ENCODE measurements around the gene INSYN2A. TPM values are rescaled to one million over a fixed set of nuclear protein-coding genes. Genes with fewer than 3 reads are reported as not detected.

INSYN2A gene
- total and polyA plus RNA-seq, 2 experiments from 2014 or later = 0.43 to 0.54 TPM

DNA sequence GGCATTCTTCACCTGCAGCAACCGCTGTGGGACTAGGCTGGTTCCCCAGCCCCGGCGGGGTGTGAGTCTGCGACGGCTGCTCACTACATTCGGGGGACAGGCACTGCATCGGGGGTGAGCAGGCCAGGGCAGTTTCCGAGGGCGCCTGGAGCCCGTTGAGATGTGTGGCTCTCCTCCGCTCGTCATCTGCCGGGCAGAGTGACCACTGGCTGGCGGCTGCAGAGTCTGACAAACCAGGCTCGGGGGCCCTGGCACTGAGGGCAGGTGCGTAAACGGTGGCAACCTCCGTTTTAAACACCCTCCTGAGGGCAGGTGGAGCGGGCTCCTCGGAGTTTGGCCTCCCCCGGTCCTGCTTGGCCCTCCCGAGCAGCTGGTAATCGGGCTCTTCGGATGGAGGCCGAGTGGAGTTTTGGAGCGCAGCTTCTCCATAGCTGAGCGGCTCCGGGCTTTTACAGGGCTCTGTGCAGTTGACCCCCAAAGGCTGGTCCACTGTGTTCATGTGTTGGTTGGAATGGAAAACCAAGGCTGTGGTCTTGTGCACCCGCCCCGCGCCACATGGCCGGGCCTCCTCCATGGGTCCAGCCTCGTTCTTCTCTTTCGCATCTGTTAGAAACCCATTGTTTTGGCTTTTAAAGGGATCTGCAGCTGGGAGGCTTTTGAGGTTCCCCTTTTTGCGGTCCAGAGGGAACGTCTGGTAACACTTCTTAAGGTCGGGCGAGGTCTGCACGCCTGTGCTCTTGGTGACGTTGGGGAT, 20.9 kb downstream of the INSYN2A start:
- Histone ChIP-seq H3F3A (ENCODE audit: insufficient read depth) (no peaks in the 10 kb centered on the region), H3K9ac (no peak overlapping the region), H3K9me3 (ENCODE audit: low read depth) (no peaks in the 10 kb centered on the region), H3K4me2 (ENCODE audit: unreplicated experiment) (no peak overlapping the region), H2AFZ (no peak overlapping the region), H4K20me1 (ENCODE audit: insufficient read depth) (no peaks in the 10 kb centered on the region), H3K27me3 (replicated peaks; ENCODE audit: insufficient read depth) (no peaks in the 10 kb centered on the region), H3K9me2 (ENCODE audit: insufficient read depth) (no peaks in the 10 kb centered on the region), H3K27ac (no peak overlapping the region), H3K4me1 (ENCODE audit: insufficient read depth) (no peaks in the 10 kb centered on the region), H3K79me2 (ENCODE audit: insufficient read depth) (no peaks in the 10 kb centered on the region), H3K36me3 (ENCODE audit: low read depth) (no peaks in the 10 kb centered on the region; the same call in 1 of the 2 replicates), H3K4me3 (no peak overlapping the region)
- no peak for DNase-seq
- no peak for TF ChIP-seq EZH2phosphoT487 (IDR thresholded peaks at IDR 0.05; ENCODE audit: insufficient read depth, low read depth)
- no peak for TF ChIP-seq EZH2 (IDR thresholded peaks at IDR 0.05; ENCODE audit: insufficient read depth, poor library complexity, severe bottlenecking)
- 97% methylated on average over 35 to 40 of the region's 40 CpGs for WGBS, 2 experiments (ENCODE audit: low coverage in 1 of 2, low lambda C conversion rate in 2 of 2, missing lambda C conversion rate in 2 of 2)
- in situ Hi-C loops (cut with MboI) = no loop called here

DNA sequence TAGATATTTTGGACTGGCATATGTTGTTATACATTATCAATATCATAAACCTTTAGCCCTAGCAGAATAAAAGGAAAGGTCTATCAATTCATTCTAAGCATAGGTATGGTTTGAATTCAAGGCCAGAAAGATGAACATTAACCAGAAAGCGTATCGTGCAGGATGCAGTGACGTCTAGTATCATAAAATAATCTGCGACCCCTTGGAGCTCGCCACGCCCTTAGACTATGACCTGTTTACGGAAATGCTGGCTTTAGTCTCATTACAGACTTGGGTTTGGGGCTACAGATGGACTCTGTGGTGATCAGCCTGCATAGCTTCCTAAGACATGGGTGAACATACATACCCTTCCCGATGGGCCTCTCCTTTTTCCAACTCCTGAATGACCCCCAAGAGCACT, 21.5 kb downstream of the INSYN2A start:
- no peaks in the 10 kb centered on the region for H3K9me3 ChIP-seq (ENCODE audit: low read depth)
- no peaks in the 10 kb centered on the region for H3K9me2 ChIP-seq (ENCODE audit: insufficient read depth)
- H3K27me3 ChIP-seq (replicated peaks; ENCODE audit: insufficient read depth) = no peaks in the 10 kb centered on the region
- no peak for TF ChIP-seq EZH2 (IDR thresholded peaks at IDR 0.05; ENCODE audit: insufficient read depth, poor library complexity, severe bottlenecking)
- TF ChIP-seq EZH2phosphoT487 (IDR thresholded peaks at IDR 0.05; ENCODE audit: insufficient read depth, low read depth) = no peak
- no peak overlapping the region for H3K4me3 ChIP-seq
- 89 to 94% methylated on average over 8 of the region's 8 CpGs for WGBS, 2 experiments (ENCODE audit: low coverage in 1 of 2, low lambda C conversion rate in 2 of 2, missing lambda C conversion rate in 2 of 2)
- no peaks in the 10 kb centered on the region for H3K79me2 ChIP-seq (ENCODE audit: insufficient read depth)
- H3K4me2 ChIP-seq (ENCODE audit: unreplicated experiment) = no peak overlapping the region
- no peak for DNase-seq
- H3K27ac ChIP-seq = no peak overlapping the region
- in situ Hi-C loops (cut with MboI) = no loop called here
- no peaks in the 10 kb centered on the region for H4K20me1 ChIP-seq (ENCODE audit: insufficient read depth)
- H3F3A ChIP-seq (ENCODE audit: insufficient read depth) = no peaks in the 10 kb centered on the region
- no peaks in the 10 kb centered on the region; the same call in 1 of the 2 replicates for H3K36me3 ChIP-seq (ENCODE audit: low read depth)
- H2AFZ ChIP-seq = no peak overlapping the region
- no peak overlapping the region for H3K9ac ChIP-seq
- H3K4me1 ChIP-seq (ENCODE audit: insufficient read depth) = no peaks in the 10 kb centered on the region

DNA sequence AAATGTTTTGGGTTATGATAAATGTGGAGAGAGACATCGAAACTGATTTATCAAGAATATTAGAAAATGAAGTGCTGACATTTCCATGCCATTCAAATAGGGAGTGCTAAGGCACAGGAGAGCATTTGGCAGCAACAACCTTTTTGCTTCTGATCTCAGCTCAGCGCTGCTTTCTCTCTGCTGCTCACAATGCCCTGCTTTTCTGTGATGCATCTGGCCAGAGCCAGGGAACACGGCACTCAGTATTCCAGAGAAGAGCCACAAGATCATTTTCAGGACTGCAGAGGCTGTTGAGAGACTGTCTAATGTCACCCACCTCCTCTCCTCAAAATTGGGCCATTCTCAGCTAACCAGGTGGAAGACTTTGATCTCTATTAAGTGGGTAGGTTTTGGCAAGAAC, 28.1 kb downstream of the INSYN2A start:
- H3K27me3 ChIP-seq (replicated peaks; ENCODE audit: insufficient read depth) = no peaks in the 10 kb centered on the region
- H4K20me1 ChIP-seq (ENCODE audit: insufficient read depth) = no peaks in the 10 kb centered on the region
- peaks cover 3% of the 10 kb centered on the region; the same call in 1 of the 2 replicates for H3K4me1 ChIP-seq (ENCODE audit: insufficient read depth)
- no peaks in the 10 kb centered on the region for H3K9me3 ChIP-seq (ENCODE audit: low read depth)
- no peak overlapping the region for H3K4me3 ChIP-seq
- DNase-seq = no peak
- no peaks in the 10 kb centered on the region for H3F3A ChIP-seq (ENCODE audit: insufficient read depth)
- no peaks in the 10 kb centered on the region for H3K79me2 ChIP-seq (ENCODE audit: insufficient read depth)
- H3K9ac ChIP-seq = no peak overlapping the region
- no peak overlapping the region for H3K27ac ChIP-seq
- 94 to 96% methylated on average over 3 of the region's 3 CpGs for WGBS, 2 experiments (ENCODE audit: low coverage in 1 of 2, low lambda C conversion rate in 2 of 2, missing lambda C conversion rate in 2 of 2)
- no peak overlapping the region for H3K4me2 ChIP-seq (ENCODE audit: unreplicated experiment)
- in situ Hi-C loops (cut with MboI) = no loop called here
- TF ChIP-seq EZH2phosphoT487 (IDR thresholded peaks at IDR 0.05; ENCODE audit: insufficient read depth, low read depth) (no peak), EZH2 (IDR thresholded peaks at IDR 0.05; ENCODE audit: insufficient read depth, poor library complexity, severe bottlenecking) (no peak)
- H2AFZ ChIP-seq = no peak overlapping the region
- H3K36me3 ChIP-seq (ENCODE audit: low read depth) = no peaks in the 10 kb centered on the region
- no peaks in the 10 kb centered on the region for H3K9me2 ChIP-seq (ENCODE audit: insufficient read depth)

DNA sequence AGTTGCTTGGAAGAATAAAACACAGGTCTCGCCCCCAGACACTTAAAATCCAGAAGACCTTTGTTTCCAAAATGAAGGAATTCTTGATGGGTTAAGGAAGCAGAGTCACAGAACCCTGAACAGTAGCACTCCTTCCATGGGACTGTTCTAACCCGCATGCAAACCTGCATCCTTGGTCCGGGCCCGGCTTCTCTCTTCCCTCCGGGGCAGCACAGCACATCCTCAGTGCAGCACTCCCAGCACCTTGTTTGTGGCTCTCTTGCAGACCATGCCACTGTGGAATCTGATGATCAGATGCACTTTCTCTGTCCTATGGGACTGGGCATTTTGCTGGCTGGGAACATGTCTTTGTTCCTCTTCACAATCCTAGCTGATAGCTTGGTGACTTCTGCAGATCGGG, 33.5 kb downstream of the INSYN2A start:
- H3K9me3 ChIP-seq (ENCODE audit: low read depth) = no peaks in the 10 kb centered on the region
- WGBS, 2 experiments (ENCODE audit: low coverage in 1 of 2, low lambda C conversion rate in 2 of 2, missing lambda C conversion rate in 2 of 2) = 97 to 98% methylated on average over 6 of the region's 6 CpGs
- no peak overlapping the region for H3K4me2 ChIP-seq (ENCODE audit: unreplicated experiment)
- no peak overlapping the region for H3K4me3 ChIP-seq
- no peak overlapping the region for H3K9ac ChIP-seq
- no peaks in the 10 kb centered on the region for H3F3A ChIP-seq (ENCODE audit: insufficient read depth)
- no peaks in the 10 kb centered on the region for H3K36me3 ChIP-seq (ENCODE audit: low read depth)
- H4K20me1 ChIP-seq (ENCODE audit: insufficient read depth) = peaks cover 3% of the 10 kb centered on the region; the same call in 1 of the 2 replicates
- no peaks in the 10 kb centered on the region for H3K27me3 ChIP-seq (replicated peaks; ENCODE audit: insufficient read depth)
- no peaks in the 10 kb centered on the region for H3K9me2 ChIP-seq (ENCODE audit: insufficient read depth)
- in situ Hi-C loops (cut with MboI) = no loop called here
- peaks cover 7% of the 10 kb centered on the region; the same call in 1 of the 2 replicates for H3K79me2 ChIP-seq (ENCODE audit: insufficient read depth)
- DNase-seq = no peak
- H2AFZ ChIP-seq = no peak overlapping the region
- no peak overlapping the region for H3K27ac ChIP-seq
- no peak for TF ChIP-seq EZH2phosphoT487 (IDR thresholded peaks at IDR 0.05; ENCODE audit: insufficient read depth, low read depth)
- TF ChIP-seq EZH2 (IDR thresholded peaks at IDR 0.05; ENCODE audit: insufficient read depth, poor library complexity, severe bottlenecking) = no peak
- peaks cover 3% of the 10 kb centered on the region; the same call in 1 of the 2 replicates for H3K4me1 ChIP-seq (ENCODE audit: insufficient read depth)
